G401.6 (cell line): ENCODE results near the gene CGAS.
"Not testable (repeated sequence)": the region's sequence is repeated elsewhere in the genome, so short reads cannot be mapped to it uniquely, and the experiment has no call there.

Experiments used
- FAIRE-seq: peaks from 2 replicates; lab custom pipeline; 2012; peaks lifted over from hg19 to GRCh38; lab: Jason Lieb, UNC

Gene CGAS

DNA sequence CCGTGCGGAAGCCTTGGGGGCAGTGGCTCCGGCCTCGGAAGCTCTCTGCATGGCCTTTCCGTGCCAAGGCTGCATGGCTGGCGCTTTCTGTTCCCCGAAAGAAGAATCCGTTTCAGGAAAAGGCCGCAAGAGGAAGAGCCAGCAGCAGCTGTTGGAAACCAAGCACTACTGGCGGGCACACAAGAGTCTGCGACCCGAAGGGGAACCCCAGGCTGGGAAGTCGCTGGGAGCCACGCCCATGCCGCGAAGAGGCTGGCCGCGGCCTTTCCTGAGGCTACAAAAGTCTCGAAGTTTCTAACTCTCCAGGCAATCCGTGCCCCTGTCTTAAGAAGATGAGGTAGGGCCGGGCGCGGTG lies at the start of gene CGAS:
CGAS (minus strand) TSS at position 191 of the 355 bp plus-strand sequence; CDS start at position 75, 116 bp downstream.
- no peak for FAIRE-seq

DNA sequence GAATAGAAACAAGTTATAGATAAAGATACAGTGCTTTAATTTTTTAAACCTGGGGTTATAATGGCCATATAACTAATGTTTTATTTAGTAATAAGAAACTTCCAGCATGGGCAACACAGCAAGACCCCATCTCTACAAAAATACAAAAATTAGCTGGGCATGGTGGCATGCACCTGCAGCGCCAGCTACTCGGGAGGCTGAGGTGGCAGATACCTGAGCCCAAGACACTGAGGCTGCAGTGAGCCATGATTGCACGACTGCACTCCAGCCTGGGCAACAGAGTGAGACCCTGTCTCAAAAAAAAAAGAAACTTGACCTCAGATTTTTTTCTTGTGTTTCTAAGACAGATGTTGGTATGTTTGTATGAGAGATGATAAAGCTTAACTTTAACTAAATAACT lies 45.8 kb upstream of the CGAS start:
- FAIRE-seq: no peak

DNA sequence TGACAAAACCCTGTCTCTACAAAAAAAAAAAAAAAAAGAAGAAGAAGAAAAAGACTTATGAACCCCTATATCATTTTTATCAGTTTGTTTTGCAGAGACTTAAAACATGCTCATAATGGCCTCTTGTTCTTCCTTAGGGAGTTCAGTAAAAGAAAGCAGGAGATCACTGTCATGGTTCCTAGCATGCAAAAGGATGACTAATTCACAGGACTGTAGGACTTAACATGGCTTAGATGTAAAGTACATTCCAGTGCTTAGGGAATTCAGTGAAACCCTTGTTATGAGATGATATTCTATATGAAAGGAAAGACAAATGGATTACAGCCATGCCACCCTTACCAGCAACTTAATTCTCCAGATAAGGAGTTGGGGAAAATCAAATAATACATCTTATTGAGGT lies 39.3 kb upstream of the CGAS start:
- FAIRE-seq: no peak

- no peak for FAIRE-seq
Measured at GRCh38 chr6:73487473-73487872, 35.4 kb upstream of the CGAS start.

- no peak for FAIRE-seq
Measured at GRCh38 chr6:73484438-73484837, 32.3 kb upstream of the CGAS start.

GRCh38 chr6:73481969-73482368 lies 29.9 kb upstream of the CGAS start:
- FAIRE-seq: no peak

DNA sequence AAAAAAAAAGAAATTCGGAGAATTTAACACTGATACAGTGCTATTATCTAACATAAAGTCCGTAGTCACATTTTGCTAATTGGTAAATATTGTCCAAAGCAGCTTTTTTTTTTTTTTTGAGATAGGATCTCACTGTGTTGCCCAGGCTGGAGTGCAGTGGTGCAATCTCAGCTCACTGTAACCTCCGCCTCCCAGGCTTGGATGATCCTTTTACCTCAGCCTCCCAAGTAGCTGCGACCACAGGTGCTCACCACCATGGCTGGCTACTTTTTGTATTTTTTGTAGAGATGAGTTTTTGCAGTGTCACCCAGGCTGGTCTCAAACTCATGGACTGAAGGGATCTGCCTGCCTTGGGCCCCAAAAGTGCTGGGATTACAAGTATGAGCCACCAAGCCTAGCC lies 25.3 kb upstream of the CGAS start:
- FAIRE-seq: no peak

GRCh38 chr6:73476723-73477122 lies 24.6 kb upstream of the CGAS start:
- no peak for FAIRE-seq

DNA sequence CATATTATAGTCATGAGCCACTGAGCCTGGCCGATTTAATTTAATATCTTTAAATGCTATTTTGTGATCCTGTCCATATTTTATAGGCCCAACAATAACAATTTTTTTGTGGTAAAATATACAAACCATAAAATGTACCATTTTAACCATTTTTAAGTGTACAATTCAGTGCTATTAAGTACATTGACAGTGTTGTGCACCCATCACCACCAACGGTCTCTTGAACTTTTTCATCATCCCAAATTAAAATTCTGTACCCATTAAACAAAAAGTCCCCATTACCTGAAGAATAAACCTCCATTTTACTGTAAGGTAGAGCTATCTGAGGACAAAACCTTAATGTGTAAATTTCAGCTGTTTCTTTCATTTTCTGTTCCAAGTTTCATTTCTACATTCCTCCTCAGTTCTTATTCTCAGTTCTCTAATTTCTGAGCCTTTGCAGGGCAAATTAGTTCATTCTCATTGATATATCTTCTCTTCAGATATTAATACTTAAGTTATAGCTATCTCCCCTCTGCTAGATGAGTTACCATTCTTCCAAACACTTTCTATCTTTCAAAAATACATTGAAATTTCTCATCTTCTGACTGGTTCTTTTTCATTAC lies 19.7 kb upstream of the CGAS start:
- FAIRE-seq: no peak

DNA sequence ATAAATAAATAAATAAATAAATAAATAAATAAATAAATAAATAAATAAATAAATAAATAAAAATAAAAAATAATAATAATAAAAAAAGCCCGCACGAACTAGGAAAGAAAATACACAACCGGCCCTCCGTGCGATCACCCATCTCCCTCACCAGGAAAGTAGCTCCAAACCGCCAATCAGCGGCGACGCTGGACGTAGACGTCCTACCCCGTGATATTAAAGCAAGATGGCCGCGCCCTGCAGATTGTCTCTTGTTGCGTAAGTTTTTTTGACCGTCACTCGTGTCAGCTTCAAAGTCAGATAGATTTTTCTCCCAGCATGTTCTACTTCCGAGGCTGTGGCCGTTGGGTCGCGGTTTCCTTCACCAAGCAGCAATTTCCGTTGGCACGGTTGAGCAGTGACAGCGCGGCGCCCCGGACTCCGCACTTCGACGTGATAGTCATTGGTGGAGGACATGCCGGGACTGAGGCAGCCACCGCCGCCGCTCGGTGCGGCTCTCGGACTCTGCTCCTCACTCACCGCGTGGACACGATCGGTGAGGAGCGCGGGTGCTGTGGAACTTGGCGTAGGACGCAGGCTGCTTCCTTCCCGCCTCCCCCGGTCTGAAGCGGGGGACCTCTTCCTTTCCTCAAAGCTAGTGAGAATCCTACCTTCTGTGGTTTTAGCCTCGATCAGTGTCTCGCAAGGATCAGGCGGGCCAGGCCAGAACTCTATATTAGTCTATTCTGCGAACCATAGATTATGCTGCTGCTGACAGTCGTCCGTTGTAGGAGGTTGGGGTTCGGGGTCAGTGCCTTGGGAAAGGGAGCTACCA lies 9.6 kb upstream of the CGAS start, which contains the start of gene MTO1:
MTO1 (plus strand) TSS at position 201 of the 814 bp plus-strand sequence; CDS start at position 319, 118 bp downstream.
- peak; percentile 81 for FAIRE-seq

GRCh38 chr6:73460056-73460455 lies 8.0 kb upstream of the CGAS start:
- FAIRE-seq: no peak

- FAIRE-seq: not testable (repeated sequence)
Measured at GRCh38 chr6:73459474-73459873, 7.4 kb upstream of the CGAS start.

GRCh38 chr6:73455865-73456629 lies 4.0 kb upstream of the CGAS start:
- FAIRE-seq: no peak

- FAIRE-seq: no peak
Measured at GRCh38 chr6:73451223-73452106, 632 bp downstream of the CGAS start.

- FAIRE-seq: no peak
Measured at GRCh38 chr6:73443555-73443954, 8.5 kb downstream of the CGAS start.

GRCh38 chr6:73435236-73435635 lies 16.9 kb downstream of the CGAS start:
- FAIRE-seq: no peak

DNA sequence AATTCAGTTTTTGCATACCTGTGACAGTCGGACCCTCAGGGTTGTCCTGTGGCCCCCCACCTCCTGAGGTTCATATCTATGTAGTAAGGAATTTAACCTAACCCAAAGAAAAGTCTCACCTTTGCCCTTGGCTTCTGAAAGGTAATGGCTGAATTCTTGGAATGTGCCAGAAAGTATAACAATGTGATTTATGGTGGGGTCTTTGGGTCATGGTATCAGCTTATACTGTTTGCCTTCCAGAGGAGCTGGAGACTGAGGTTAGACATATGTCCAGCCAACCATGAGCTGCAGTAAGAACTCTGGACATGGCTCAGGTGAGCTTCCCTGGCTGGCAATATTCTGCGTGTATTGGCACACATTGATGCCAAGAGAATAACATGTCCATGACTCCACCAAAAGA lies 30.6 kb downstream of the CGAS start:
- no peak for FAIRE-seq

GRCh38 chr6:73418081-73418741 lies 33.9 kb downstream of the CGAS start:
- FAIRE-seq: no peak

GRCh38 chr6:73413102-73413501 lies 39.0 kb downstream of the CGAS start:
- no peak for FAIRE-seq

- FAIRE-seq: no peak
Measured at GRCh38 chr6:73409395-73409794, 42.7 kb downstream of the CGAS start.

DNA sequence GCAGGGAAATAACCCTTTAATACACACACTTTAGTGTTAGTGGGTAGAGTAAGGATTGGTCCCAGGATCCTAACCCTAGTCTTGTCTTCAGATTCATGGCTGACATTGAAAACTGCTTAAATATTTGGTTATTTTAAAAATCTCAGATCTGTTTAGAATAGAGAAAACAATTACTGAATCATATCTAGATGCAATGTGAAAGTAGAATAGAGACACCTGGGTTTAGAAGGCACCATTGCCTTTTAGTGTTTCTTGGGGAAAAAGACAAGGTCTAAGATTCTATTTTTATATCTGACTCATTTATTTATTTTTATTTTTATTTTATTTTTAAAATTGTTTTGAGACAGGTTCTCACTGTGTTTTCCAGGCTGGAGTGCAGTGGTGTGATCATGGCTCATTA lies 51.4 kb downstream of the CGAS start:
- no peak for FAIRE-seq

DNA sequence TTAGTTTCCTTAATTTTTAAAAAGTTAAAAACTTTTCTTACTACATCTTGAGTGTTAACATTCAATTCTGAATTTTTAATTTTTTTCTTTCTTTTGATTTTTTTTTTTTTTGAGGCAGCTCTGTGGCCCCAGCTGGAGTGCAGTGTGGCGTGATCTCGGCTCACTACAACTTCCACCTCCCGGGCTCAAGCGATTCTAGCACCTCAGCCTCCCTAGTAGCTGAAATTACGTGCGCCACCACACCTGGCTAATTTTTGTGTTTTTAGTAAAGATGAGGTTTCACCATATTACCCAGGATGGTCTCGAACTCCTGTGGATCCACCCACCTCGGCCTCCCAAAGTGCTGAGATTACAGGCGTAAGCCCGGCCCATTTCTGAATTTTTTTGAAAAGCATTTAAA lies 56.2 kb downstream of the CGAS start:
- no peak for FAIRE-seq
